ENCODE data around the gene PLEKHA8.

PLEKHA8 gene

DNA sequence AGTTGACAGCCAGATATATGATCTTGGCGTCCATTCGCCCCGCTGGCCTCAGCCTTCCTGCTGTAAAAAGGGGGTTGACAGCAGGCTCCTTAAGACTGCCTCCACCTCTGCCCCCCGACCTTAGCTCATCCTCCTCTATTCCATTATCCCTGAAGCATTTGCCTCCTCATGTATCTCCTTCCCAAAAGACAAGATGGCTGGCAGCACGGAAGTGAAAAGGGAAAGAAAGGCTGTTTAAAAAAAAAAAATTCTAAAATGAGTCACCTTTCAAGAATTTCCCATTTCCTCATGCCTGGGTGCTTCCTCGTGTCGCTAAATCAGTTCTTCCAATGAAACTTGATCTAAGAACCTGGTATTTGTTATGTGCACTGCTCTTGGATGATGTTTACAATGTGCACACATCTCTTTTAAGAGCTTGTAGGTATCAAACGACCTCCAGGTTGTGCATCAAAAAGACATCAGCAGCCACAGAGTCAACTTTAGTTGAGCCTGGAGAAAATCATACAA, 40.3 kb upstream of the PLEKHA8 start:
- Histone ChIP-seq H3K79me2 (ENCODE audit: insufficient read depth, low read length) (no peaks in the 10 kb centered on the region), H4K20me1 (ENCODE audit: insufficient read depth, low read length, poor library complexity, severe bottlenecking) (no peaks in the 10 kb centered on the region), H3K36me3 (ENCODE audit: insufficient read depth, low read length) (no peaks in the 10 kb centered on the region), H3K4me2 (ENCODE audit: low read depth, low read length, poor library complexity, severe bottlenecking) (peak overlapping the region; percentile 65), H3F3A (ENCODE audit: low read depth) (no peaks in the 10 kb centered on the region), H3K4me1 (ENCODE audit: insufficient read depth, low read length, poor library complexity, severe bottlenecking) (peaks cover 10% of the 10 kb centered on the region), H3K4me3 (ENCODE audit: low read length, poor library complexity, severe bottlenecking) (peak overlapping the region; percentile 81), H3K9me2 (replicated peaks; ENCODE audit: low read depth, low read length) (no peaks in the 10 kb centered on the region), H3K27me3 (ENCODE audit: insufficient read depth, low read length, poor library complexity, severe bottlenecking) (peaks cover 4% of the 10 kb centered on the region), H3K9me3 (ENCODE audit: insufficient read depth, low read depth, low read length) (no peaks in the 10 kb centered on the region), H2AFZ (ENCODE audit: low read length) (no peak overlapping the region), H3K9ac (ENCODE audit: low read depth, low read length, poor library complexity, severe bottlenecking) (no peak overlapping the region)
- TF ChIP-seq EZH2phosphoT487 (IDR thresholded peaks at IDR 0.05; ENCODE audit: borderline replicate concordance): no peak
- TF ChIP-seq, protein P1, sequence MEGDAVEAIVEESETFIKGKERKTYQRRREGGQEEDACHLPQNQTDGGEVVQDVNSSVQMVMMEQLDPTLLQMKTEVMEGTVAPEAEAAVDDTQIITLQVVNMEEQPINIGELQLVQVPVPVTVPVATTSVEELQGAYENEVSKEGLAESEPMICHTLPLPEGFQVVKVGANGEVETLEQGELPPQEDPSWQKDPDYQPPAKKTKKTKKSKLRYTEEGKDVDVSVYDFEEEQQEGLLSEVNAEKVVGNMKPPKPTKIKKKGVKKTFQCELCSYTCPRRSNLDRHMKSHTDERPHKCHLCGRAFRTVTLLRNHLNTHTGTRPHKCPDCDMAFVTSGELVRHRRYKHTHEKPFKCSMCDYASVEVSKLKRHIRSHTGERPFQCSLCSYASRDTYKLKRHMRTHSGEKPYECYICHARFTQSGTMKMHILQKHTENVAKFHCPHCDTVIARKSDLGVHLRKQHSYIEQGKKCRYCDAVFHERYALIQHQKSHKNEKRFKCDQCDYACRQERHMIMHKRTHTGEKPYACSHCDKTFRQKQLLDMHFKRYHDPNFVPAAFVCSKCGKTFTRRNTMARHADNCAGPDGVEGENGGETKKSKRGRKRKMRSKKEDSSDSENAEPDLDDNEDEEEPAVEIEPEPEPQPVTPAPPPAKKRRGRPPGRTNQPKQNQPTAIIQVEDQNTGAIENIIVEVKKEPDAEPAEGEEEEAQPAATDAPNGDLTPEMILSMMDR (conservative IDR thresholded peaks at IDR 0.05; ENCODE audit: low read length): no peak

DNA sequence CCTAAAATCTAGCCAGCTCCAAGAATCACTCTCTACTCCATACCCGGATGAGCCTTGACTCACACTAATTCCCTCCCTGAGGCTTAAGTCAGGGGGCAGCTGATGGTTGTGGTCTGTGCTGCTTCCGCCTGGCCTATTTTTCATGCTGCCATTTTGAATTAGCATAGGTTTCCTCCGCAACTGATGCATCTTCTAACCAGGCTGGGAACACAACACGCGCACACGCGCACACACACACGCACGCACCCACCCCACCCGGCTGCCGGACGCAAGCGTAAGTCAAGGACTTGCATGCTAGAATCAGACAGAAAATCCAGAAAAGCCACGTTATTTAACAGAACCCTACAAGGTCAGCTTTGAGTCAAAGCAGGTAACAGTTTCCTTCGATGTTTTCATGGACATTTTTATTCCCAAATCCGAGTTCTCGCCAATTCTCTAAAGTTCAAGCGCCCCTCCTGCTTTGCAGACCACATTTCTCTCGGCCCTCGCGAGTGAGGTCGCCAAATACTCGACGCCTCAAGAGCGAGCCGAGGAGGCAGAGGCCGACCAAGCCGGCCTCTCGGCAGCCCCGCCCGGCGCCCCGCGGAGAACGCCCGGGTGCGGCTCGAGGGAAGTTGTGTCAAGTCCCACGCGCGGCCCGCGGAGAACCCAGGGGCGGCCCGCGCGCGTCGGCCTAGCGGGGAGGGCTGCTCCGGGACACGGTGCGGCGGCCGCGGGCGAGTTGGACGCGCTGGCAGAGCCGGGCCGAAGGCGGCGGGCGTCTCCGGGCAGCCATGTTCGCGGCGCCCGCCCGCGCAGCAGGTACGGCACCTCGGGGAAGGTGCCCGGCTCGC, 39.6 kb upstream of the PLEKHA8 start:
- peak overlapping the region; percentile 74 for H3K9ac ChIP-seq (ENCODE audit: low read depth, low read length, poor library complexity, severe bottlenecking)

DNA sequence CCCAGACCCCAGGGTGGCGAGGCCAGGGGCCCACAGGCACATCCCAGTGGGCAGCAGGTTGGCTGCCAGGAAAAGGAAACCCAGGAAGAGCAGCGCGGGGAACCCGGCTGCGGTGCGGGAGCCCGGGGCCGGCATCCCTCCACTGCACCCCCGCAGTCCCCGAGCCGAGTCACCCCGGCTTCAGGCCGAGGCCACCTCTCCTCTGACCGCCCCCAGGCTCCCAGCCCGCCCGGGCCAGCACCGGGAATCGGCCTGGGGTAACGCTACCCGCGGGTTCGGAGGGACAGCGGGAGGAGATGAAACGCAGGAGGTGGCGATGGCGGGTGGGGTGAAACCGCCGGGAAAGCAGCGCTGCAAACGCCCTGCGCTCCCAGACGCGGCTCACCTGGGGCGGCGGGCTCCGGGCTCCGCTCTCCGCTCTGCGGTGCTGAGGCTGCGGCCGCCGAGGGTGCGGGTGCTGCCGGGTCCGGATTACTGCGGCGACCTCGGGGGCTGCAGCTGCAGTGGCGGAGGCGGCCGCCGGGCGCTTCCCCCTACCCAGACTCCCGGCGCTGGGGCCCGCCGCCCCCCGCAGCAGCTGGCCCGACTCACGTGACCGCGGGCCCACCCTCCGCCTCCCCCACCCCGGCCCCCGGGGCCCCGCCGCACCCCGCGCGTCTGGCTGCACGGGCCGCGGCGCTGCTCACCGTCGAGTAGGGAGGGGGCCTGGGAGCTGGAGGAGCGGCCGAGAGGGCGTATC, 38.8 kb upstream of the PLEKHA8 start, which contains the start of gene SCRN1:
Gene SCRN1 (minus strand): TSS at position 545 of the 739 bp plus-strand sequence. CDS start 20,734 bp downstream, outside the sequence.
- peaks cover 10% of the 10 kb centered on the region for H3K4me1 ChIP-seq (ENCODE audit: insufficient read depth, low read length, poor library complexity, severe bottlenecking)
- H3K9me3 ChIP-seq (ENCODE audit: insufficient read depth, low read depth, low read length): no peaks in the 10 kb centered on the region
- no peaks in the 10 kb centered on the region for H3K79me2 ChIP-seq (ENCODE audit: insufficient read depth, low read length)
- H3K4me2 ChIP-seq (ENCODE audit: low read depth, low read length, poor library complexity, severe bottlenecking): peak within 1 kb of the TSS; percentile 65
- H3K27me3 ChIP-seq (ENCODE audit: insufficient read depth, low read length, poor library complexity, severe bottlenecking): peaks cover 4% of the 10 kb centered on the region
- peak within 1 kb of the TSS; percentile 74 for H3K9ac ChIP-seq (ENCODE audit: low read depth, low read length, poor library complexity, severe bottlenecking)
- no peaks in the 10 kb centered on the region for H3K9me2 ChIP-seq (replicated peaks; ENCODE audit: low read depth, low read length)
- peak within 1 kb of the TSS; percentile 81 for H3K4me3 ChIP-seq (ENCODE audit: low read length, poor library complexity, severe bottlenecking)
- H4K20me1 ChIP-seq (ENCODE audit: insufficient read depth, low read length, poor library complexity, severe bottlenecking): no peaks in the 10 kb centered on the region
- TF ChIP-seq, protein P1 (conservative IDR thresholded peaks at IDR 0.05; ENCODE audit: low read length): no peak
- no peak for TF ChIP-seq EZH2phosphoT487 (IDR thresholded peaks at IDR 0.05; ENCODE audit: borderline replicate concordance)
- peak within 1 kb of the TSS; percentile 98 for H2AFZ ChIP-seq (ENCODE audit: low read length)
- no peaks in the 10 kb centered on the region for H3F3A ChIP-seq (ENCODE audit: low read depth)
- no peaks in the 10 kb centered on the region for H3K36me3 ChIP-seq (ENCODE audit: insufficient read depth, low read length)

More for the DNA sequence above, 39.6 kb upstream of the PLEKHA8 start:
- Histone ChIP-seq H3K79me2 (ENCODE audit: insufficient read depth, low read length) (no peaks in the 10 kb centered on the region), H3F3A (ENCODE audit: low read depth) (no peaks in the 10 kb centered on the region), H3K4me1 (ENCODE audit: insufficient read depth, low read length, poor library complexity, severe bottlenecking) (peaks cover 10% of the 10 kb centered on the region), H3K4me2 (ENCODE audit: low read depth, low read length, poor library complexity, severe bottlenecking) (peak overlapping the region; percentile 65), H3K4me3 (ENCODE audit: low read length, poor library complexity, severe bottlenecking) (peak overlapping the region; percentile 81), H3K36me3 (ENCODE audit: insufficient read depth, low read length) (no peaks in the 10 kb centered on the region), H3K27me3 (ENCODE audit: insufficient read depth, low read length, poor library complexity, severe bottlenecking) (peaks cover 4% of the 10 kb centered on the region), H3K9me2 (replicated peaks; ENCODE audit: low read depth, low read length) (no peaks in the 10 kb centered on the region), H2AFZ (ENCODE audit: low read length) (peak overlapping the region; percentile 98), H4K20me1 (ENCODE audit: insufficient read depth, low read length, poor library complexity, severe bottlenecking) (no peaks in the 10 kb centered on the region), H3K9me3 (ENCODE audit: insufficient read depth, low read depth, low read length) (no peaks in the 10 kb centered on the region)
- no peak for TF ChIP-seq EZH2phosphoT487 (IDR thresholded peaks at IDR 0.05; ENCODE audit: borderline replicate concordance)
- TF ChIP-seq, protein P1 (conservative IDR thresholded peaks at IDR 0.05; ENCODE audit: low read length): no peak

Measured in Loucy (cell line).